HEK293 (cell line): ENCODE data around the gene PTPN4.

ENCODE experiments used
- CTCF ChIP-seq: fragments of 450-650 bp; formaldehyde crosslinking; IDR thresholded peaks from 2 replicates; pipeline ENCODE4 v1.5.1; 2016; ENCODE audit warnings: missing biosample characterization, missing genetic modification characterization
- MEIS1 ChIP-seq: sonication (generic); formaldehyde crosslinking; IDR thresholded peaks from 2 replicates; pipeline ENCODE4 v1.8.1; 2022; ENCODE audit warnings: missing genetic modification reagents, mild to moderate bottlenecking, borderline replicate concordance
- OVOL3 ChIP-seq: fragments of 450-650 bp; formaldehyde crosslinking; IDR thresholded peaks from 2 replicates; pipeline ENCODE4 v1.5.1; 2016; ENCODE audit warnings: missing biosample characterization, missing genetic modification characterization
- ZNF626 ChIP-seq: fragments of 450-650 bp; sonication (Bioruptor Pico); formaldehyde crosslinking; IDR thresholded peaks from 2 replicates; pipeline ENCODE4 v1.5.1; 2018; ENCODE audit warnings: missing biosample characterization, missing genetic modification characterization, inconsistent platforms
- TF ChIP-seq, protein P1 (sequence below): fragments of 450-650 bp; formaldehyde crosslinking; IDR thresholded peaks from 2 replicates; pipeline ENCODE4 v1.5.1; 2017; ENCODE audit warnings: missing biosample characterization, missing genetic modification characterization

- TF ChIP-seq MEIS1 (CRISPR knock-in tag), result no peak
- TF ChIP-seq, protein P1, sequence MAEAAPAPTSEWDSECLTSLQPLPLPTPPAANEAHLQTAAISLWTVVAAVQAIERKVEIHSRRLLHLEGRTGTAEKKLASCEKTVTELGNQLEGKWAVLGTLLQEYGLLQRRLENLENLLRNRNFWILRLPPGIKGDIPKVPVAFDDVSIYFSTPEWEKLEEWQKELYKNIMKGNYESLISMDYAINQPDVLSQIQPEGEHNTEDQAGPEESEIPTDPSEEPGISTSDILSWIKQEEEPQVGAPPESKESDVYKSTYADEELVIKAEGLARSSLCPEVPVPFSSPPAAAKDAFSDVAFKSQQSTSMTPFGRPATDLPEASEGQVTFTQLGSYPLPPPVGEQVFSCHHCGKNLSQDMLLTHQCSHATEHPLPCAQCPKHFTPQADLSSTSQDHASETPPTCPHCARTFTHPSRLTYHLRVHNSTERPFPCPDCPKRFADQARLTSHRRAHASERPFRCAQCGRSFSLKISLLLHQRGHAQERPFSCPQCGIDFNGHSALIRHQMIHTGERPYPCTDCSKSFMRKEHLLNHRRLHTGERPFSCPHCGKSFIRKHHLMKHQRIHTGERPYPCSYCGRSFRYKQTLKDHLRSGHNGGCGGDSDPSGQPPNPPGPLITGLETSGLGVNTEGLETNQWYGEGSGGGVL (tag by site-specific recombination), result no peak
- no peak for TF ChIP-seq OVOL3
- no peak for TF ChIP-seq CTCF
- no peak for TF ChIP-seq ZNF626 (tag by site-specific recombination)
These were observed 174.6 kb downstream of the PTPN4 start for GRCh38 chr2:119934319-119934718.
